AG04450 (cell line): Measurements from ENCODE around the gene SLC10A3. TPM values are rescaled to one million over a fixed set of nuclear protein-coding genes. Genes with fewer than 3 reads are reported as not detected.

ENCODE experiments used
- CTCF ChIA-PET: fragments of 300-600, 350-600 bp; formaldehyde crosslinking; extraction: SDS; loops from one replicate; lab custom pipeline; 2022; ENCODE audit warnings: antibody characterized with exemption, inconsistent platforms; lab: Charles Lee
- POLR2A ChIA-PET: fragments of 350-600 bp; formaldehyde crosslinking; extraction: SDS; loops from one replicate; lab custom pipeline; 2021; ENCODE audit warnings: antibody characterized with exemption, inconsistent platforms; lab: Yijun Ruan, JAX
- DNase-seq: peaks from one replicate; pipeline ENCODE4 v3.0.0-alpha.2; 2011; ENCODE audit warnings: low read depth, low spot score
- H3K27ac ChIP-seq: one replicate; pipeline ENCODE4 v1.5.1; 2012; ENCODE audit warnings: low read depth, low read length, control low read depth
- H3K27me3 ChIP-seq: one replicate; pipeline ENCODE4 v1.6.0; 2012; ENCODE audit warnings: low read length; ENCODE audit not compliant: control insufficient read depth, insufficient read depth
- H3K4me3 ChIP-seq: 2 replicates; pipeline ENCODE4 v1.5.1; 2011; ENCODE audit warnings: mild to moderate bottlenecking, low read depth, low read length, control low read depth
- H3K9me3 ChIP-seq: 2 replicates; pipeline ENCODE4 v1.5.1; 2012; ENCODE audit warnings: low read length; ENCODE audit not compliant: control insufficient read depth, insufficient read depth
- CTCF ChIP-seq: IDR thresholded peaks from 2 replicates; pipeline ENCODE4 v1.5.1; 2011; ENCODE audit warnings: low read depth, low read length, control low read depth, inconsistent platforms
- polyA plus RNA-seq: library from polyadenylated mRNA; depleted of rRNA; stranded (reverse); fragments of >200 nt; gene quantifications from 2 replicates; pipeline ENCODE4 v1.2.3, GENCODE V29; 2011

The SLC10A3 gene
- polyA plus RNA-seq, 1 experiment = 10.1 TPM

DNA sequence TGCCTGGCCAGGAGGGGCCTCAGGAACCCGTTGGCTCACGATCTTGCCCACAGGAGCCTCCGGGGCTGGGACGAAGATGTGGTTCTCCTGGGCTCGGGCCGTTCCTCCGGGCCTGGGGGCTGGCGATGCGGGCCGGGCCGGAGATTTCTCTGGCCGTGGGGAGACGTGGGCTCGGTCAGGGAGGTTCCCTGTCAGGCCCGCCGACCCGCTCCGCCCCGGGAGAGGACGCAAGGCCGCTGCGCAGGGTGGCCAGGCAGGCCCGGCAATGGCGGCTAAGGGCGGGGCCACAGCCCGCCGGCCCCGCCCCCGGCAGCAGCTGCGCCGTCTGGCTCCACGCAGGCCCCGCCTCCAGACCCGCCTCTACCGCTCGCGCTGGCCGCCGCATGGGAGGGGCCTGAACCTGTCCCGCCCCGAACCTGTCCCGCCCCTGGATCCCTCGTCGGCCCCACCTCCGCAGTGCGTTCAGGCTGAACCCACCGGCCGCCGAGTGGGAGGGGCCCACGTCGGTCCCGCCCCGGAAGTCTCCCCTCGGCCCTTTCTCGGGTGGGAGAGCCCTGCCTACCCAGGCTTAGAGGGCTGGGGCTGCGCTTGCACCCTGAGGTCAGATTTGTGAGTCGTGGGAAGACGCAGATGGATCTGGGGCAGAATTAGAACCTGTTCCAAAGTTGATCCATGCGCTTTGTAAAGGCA, 25.7 kb upstream of the SLC10A3 start, which contains the start of gene FAM3A:
FAM3A (minus strand) TSS at position 267 of the 690 bp plus-strand sequence. CDS start 460 bp downstream, outside the sequence.
- Histone ChIP-seq H3K9me3 (no peaks in the 10 kb centered on the region), H3K27ac (peak within 1 kb of the TSS; percentile 81), H3K27me3 (no peaks in the 10 kb centered on the region), H3K4me3 (peak within 1 kb of the TSS; percentile 68)
- POLR2A ChIA-PET = interaction anchor here (0.8 to 2.7 kb wide), 3 partner anchors 11 to 37 kb away, joined by 3 to 12 read pairs (median 5); partner anchors contain the start of genes LAGE3 and SLC10A3
- peak; percentile 73 for DNase-seq
- CTCF ChIA-PET = interaction anchor here (2.9 kb wide), 1 partner anchor 11 kb away, joined by 12 read pairs; no protein-coding TSS in a partner anchor
- TF ChIP-seq CTCF = no peak

- CTCF ChIA-PET = no interaction called here
- Histone ChIP-seq H3K27me3 (no peaks in the 10 kb centered on the region), H3K4me3 (peak overlapping the region; percentile 68), H3K9me3 (no peaks in the 10 kb centered on the region), H3K27ac (peak overlapping the region; percentile 47)
- POLR2A ChIA-PET = interaction anchor here (1.3 to 2.7 kb wide), 2 partner anchors 12 to 25 kb away, joined by 5 to 12 read pairs; partner anchors contain the start of gene SLC10A3
- DNase-seq = no peak
- no peak for TF ChIP-seq CTCF
Measured at GRCh38 chrX:154515090-154515965, 24.9 kb upstream of the SLC10A3 start.

GRCh38 chrX:154513716-154514115, 23.3 kb upstream of the SLC10A3 start:
- Histone ChIP-seq H3K27me3 (no peaks in the 10 kb centered on the region), H3K27ac (no peak overlapping the region), H3K9me3 (no peaks in the 10 kb centered on the region), H3K4me3 (no peak overlapping the region)
- CTCF ChIA-PET = interaction anchor here (0.8 kb wide), 1 partner anchor 115 kb away, joined by 3 read pairs; no protein-coding TSS in a partner anchor
- POLR2A ChIA-PET = no interaction called here
- no peak for TF ChIP-seq CTCF
- DNase-seq = no peak

DNA sequence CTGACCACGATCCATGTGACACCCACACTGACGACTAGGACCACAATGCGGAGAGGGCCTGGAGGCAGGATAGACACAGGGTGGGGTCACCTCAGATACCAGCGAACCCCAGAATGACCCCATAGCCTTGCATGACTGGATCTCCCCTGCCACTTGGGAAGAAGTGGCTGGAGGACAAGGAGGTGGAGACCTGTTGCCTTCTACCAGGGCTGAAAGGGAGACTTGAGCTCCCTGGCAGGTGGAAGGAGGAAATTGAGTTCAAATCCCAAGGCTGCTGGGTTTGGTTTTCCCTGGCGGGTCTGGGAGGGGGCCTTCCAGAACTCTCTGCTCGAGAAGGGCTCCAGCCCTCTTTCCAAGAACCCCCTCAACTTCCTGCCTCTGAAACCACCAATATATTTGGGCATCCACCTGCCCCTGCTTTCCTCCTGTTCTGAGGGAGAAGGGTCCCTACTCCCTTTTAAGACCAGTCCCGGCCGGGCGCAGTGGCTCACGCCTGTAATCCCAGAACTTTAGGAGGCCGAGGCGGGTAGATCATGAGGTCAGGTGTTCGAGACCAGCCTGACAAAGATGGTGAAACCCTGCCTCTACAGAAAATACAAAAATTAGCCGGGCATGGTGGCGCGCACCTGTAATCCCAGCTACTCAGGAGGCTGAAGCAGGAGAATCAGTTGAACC, 22.6 kb upstream of the SLC10A3 start:
- Histone ChIP-seq H3K9me3 (no peaks in the 10 kb centered on the region), H3K27me3 (no peaks in the 10 kb centered on the region), H3K4me3 (no peak overlapping the region), H3K27ac (no peak overlapping the region)
- ChIA-PET CTCF (interaction anchor here (0.8 kb wide), 1 partner anchor 114 kb away, joined by 3 read pairs; no protein-coding TSS in a partner anchor), POLR2A (no interaction called here)
- TF ChIP-seq CTCF = no peak
- no peak for DNase-seq
